ENCODE measurements around the gene TTBK2.
A peak's percentile ranks its signal among the peaks of the same experiment; 100 is the strongest.

Gene TTBK2

GRCh38 chr15:42802168-42802567 is 118.4 kb downstream of the TTBK2 start:
- TF ChIP-seq CTCF (IDR thresholded peaks at IDR 0.05) (no peak), ZFX (IDR thresholded peaks at IDR 0.05; ENCODE audit: borderline replicate concordance) (no peak)
- H3K27ac ChIP-seq = no peak overlapping the region

GRCh38 chr15:42800731-42801474 is 119.7 kb downstream of the TTBK2 start:
- TF ChIP-seq ZFX (IDR thresholded peaks at IDR 0.05; ENCODE audit: borderline replicate concordance) (no peak), CTCF (IDR thresholded peaks at IDR 0.05) (peak; percentile 49)
- H3K27ac ChIP-seq = no peak overlapping the region

- TF ChIP-seq ZFX (IDR thresholded peaks at IDR 0.05; ENCODE audit: borderline replicate concordance) (no peak), CTCF (IDR thresholded peaks at IDR 0.05) (no peak)
- H3K27ac ChIP-seq = no peak overlapping the region
Measured at GRCh38 chr15:42798802-42799201, 121.8 kb downstream of the TTBK2 start.

GRCh38 chr15:42796955-42797782 is 123.4 kb downstream of the TTBK2 start:
- H3K27ac ChIP-seq = no peak overlapping the region
- no peak for TF ChIP-seq ZFX (IDR thresholded peaks at IDR 0.05; ENCODE audit: borderline replicate concordance)
- peak; percentile 44 for TF ChIP-seq CTCF (IDR thresholded peaks at IDR 0.05)

GRCh38 chr15:42788725-42789124 is 131.9 kb downstream of the TTBK2 start:
- TF ChIP-seq CTCF (IDR thresholded peaks at IDR 0.05) = no peak
- TF ChIP-seq ZFX (IDR thresholded peaks at IDR 0.05; ENCODE audit: borderline replicate concordance) = no peak
- H3K27ac ChIP-seq = no peak overlapping the region

GRCh38 chr15:42786978-42787377 is 133.6 kb downstream of the TTBK2 start:
- no peak overlapping the region for H3K27ac ChIP-seq
- TF ChIP-seq ZFX (IDR thresholded peaks at IDR 0.05; ENCODE audit: borderline replicate concordance) (no peak), CTCF (IDR thresholded peaks at IDR 0.05) (no peak)

- TF ChIP-seq ZFX (IDR thresholded peaks at IDR 0.05; ENCODE audit: borderline replicate concordance) (no peak), CTCF (IDR thresholded peaks at IDR 0.05) (no peak)
- no peak overlapping the region for H3K27ac ChIP-seq
Measured at GRCh38 chr15:42785569-42785968, 135.0 kb downstream of the TTBK2 start.

All from 22Rv1 (cell line).